ENCODE measurements around the gene VTA1.

VTA1 gene

GRCh38 chr6:142266060-142266459 lies 119.0 kb downstream of the VTA1 start:
- DNase-seq (ENCODE audit: low read depth in 2 of 2), result no peak

- no peak for DNase-seq (ENCODE audit: low read depth in 2 of 2)
Observed at GRCh38 chr6:142271476-142271875, 124.4 kb downstream of the VTA1 start.

Data from stimulated activated CD8-positive, alpha-beta memory T cell treated with anti-CD3 and anti-CD28 coated beads, Interleukin-2, amount 100 ng/mL, for 48 hours (primary cell).